SH-SY5Y (cell line): Measurements from ENCODE around the gene TMEM135.

Experiments
- GATA2 ChIP-seq: IDR thresholded peaks from 2 replicates; pipeline ENCODE4 v1.6.1; 2011; ENCODE audit warnings: mild to moderate bottlenecking, low read depth, low read length
- GATA3 ChIP-seq: IDR thresholded peaks from 2 replicates; pipeline ENCODE4 v1.6.1; 2011; ENCODE audit warnings: low read depth, mild to moderate bottlenecking, low read length, moderate library complexity

- no peak for TF ChIP-seq GATA2
- no peak for TF ChIP-seq GATA3
These were observed 328.6 kb downstream of the TMEM135 start for GRCh38 chr11:87366346-87366745.
